ENCODE measurements around the gene SPATA46. TPM values are rescaled to one million over a fixed set of nuclear protein-coding genes. Genes with fewer than 3 reads are reported as not detected.

SPATA46 gene
- total and polyA plus RNA-seq, 2 of the 8 experiments (the other 6 are each of a cell fraction or from before 2014, with no cell fraction given): not detected

- H2BK5ac ChIP-seq (ENCODE audit: low read depth, low read length): no peak overlapping the region
- no peak overlapping the region for H3K9ac ChIP-seq (replicated peaks in 1 of 4; ENCODE audit: extremely low read depth in 1 of 4, low read depth in 3 of 4, low read length in 3 of 4)
- no peaks in the 10 kb centered on the region for H3K23me2 ChIP-seq (ENCODE audit: low read depth, low read length)
- no peak overlapping the region for H3K18ac ChIP-seq (ENCODE audit: extremely low read depth, low read length)
- H2BK12ac ChIP-seq (ENCODE audit: low read depth, low read length): no peak overlapping the region
- H4K20me1 ChIP-seq (replicated peaks in 1 of 2; ENCODE audit: control insufficient read depth in 1 of 2, insufficient read depth in 2 of 2, low read length in 2 of 2): peaks cover 0 to 2% of the 10 kb centered on the region in 2 experiments
- no peak overlapping the region for H2AFZ ChIP-seq (ENCODE audit: low read length)
- no peak overlapping the region for H2BK120ac ChIP-seq (replicated peaks; ENCODE audit: low read depth, low read length)
- H3K36me3 ChIP-seq (ENCODE audit: control insufficient read depth in 2 of 4, insufficient read depth in 4 of 4, low read length in 3 of 4): peaks cover 0 to 6% (median 1%) of the 10 kb centered on the region in 4 experiments; a peak in 1 of 8 replicates
- FAIRE-seq (no peak), DNase-seq (ENCODE audit: low read depth in 1 of 2, low spot score in 2 of 2) (no peak)
- WGBS, 2 experiments (ENCODE audit: extremely low coverage in 1 of 2, insufficient coverage in 1 of 2, insufficient read length in 1 of 2, insufficient replicate concordance in 2 of 2, low coverage in 1 of 2, low lambda C conversion rate in 2 of 2, missing lambda C conversion rate in 1 of 2): 73% methylated on average over 4 of the region's 4 CpGs; no CpG with 5 or more reads in 1 of the 2 experiments
- H3K4me2 ChIP-seq (ENCODE audit: insufficient read depth in 1 of 2, low read depth in 2 of 2, low read length in 2 of 2): no peak overlapping the region
- H3K23ac ChIP-seq (ENCODE audit: insufficient read length): no peak overlapping the region
- H3K56ac ChIP-seq (replicated peaks; ENCODE audit: insufficient read length, low read depth, low read length): no peak overlapping the region
- H2AK5ac ChIP-seq (ENCODE audit: low read depth, low read length): no peak overlapping the region
- no peak for TF ChIP-seq CBX5 (IDR thresholded peaks at IDR 0.05; ENCODE audit: low read depth, low read length)
- ChIA-PET POLR2A (ENCODE audit: partially characterized antibody) (no interaction called here), CTCF (ENCODE audit: partially characterized antibody) (interaction anchor here (0.6 to 4.1 kb wide), 7 partner anchors 10 to 302 kb away, joined by 3 to 31 read pairs (median 3); partner anchors contain the start of gene C1orf226)
- no peak overlapping the region for H3K4me3 ChIP-seq (ENCODE audit: extremely low read depth in 1 of 4, insufficient read depth in 2 of 4, low read depth in 3 of 4, low read length in 4 of 4)
- no peaks in the 10 kb centered on the region for H3K27me3 ChIP-seq (replicated peaks in 1 of 4; ENCODE audit: control insufficient read depth in 3 of 4, extremely low read depth in 1 of 4, insufficient read depth in 3 of 4, low read length in 3 of 4)
- H3K4ac ChIP-seq (replicated peaks; ENCODE audit: insufficient read length, low read depth, low read length): no peak overlapping the region
- H3K4me1 ChIP-seq (replicated peaks in 1 of 4; ENCODE audit: control insufficient read depth in 3 of 4, insufficient read depth in 4 of 4, low read length in 3 of 4): no peaks in the 10 kb centered on the region
- no peak overlapping the region for H3K27ac ChIP-seq (ENCODE audit: low read depth, low read length)
- no peaks in the 10 kb centered on the region for H3K9me3 ChIP-seq (ENCODE audit: insufficient read depth in 2 of 2, low read depth in 1 of 2, low read length in 1 of 2)
- no peak overlapping the region for H2BK20ac ChIP-seq (ENCODE audit: low read length)
- no peak overlapping the region for H2BK15ac ChIP-seq (ENCODE audit: low read length)
- H3K79me2 ChIP-seq (ENCODE audit: control insufficient read depth in 1 of 2, insufficient read depth in 2 of 2, low read length in 2 of 2): no peaks in the 10 kb centered on the region
- no peak overlapping the region for H4K8ac ChIP-seq (ENCODE audit: extremely low read depth, insufficient read depth, low read length)
- H4K91ac ChIP-seq (replicated peaks; ENCODE audit: insufficient read length, low read length): no peak overlapping the region
- H3K14ac ChIP-seq (ENCODE audit: insufficient read length): no peak overlapping the region
- no peak overlapping the region for H4K5ac ChIP-seq (ENCODE audit: insufficient read length, low read depth, low read length)
- no peaks in the 10 kb centered on the region for H3K79me1 ChIP-seq (ENCODE audit: low read depth, low read length)
These were observed 10.5 kb downstream of the SPATA46 start for GRCh38 chr1:162366149-162366548.
